GM21737 (cell line): ENCODE results near the gene TPST1.
A peak's percentile ranks its signal among the peaks of the same experiment; 100 is the strongest.
"Not testable (repeated sequence)": the region's sequence is repeated elsewhere in the genome, so short reads cannot be mapped to it uniquely, and the experiment has no call there.

Source experiments
- ATAC-seq: cut with Tn5 transposase; IDR thresholded peaks from one replicate; pipeline ENCODE4 v1.9.1; 2021; ENCODE audit warnings: mild to moderate bottlenecking, moderate library complexity; ENCODE audit not compliant: unreplicated experiment

Gene TPST1

DNA sequence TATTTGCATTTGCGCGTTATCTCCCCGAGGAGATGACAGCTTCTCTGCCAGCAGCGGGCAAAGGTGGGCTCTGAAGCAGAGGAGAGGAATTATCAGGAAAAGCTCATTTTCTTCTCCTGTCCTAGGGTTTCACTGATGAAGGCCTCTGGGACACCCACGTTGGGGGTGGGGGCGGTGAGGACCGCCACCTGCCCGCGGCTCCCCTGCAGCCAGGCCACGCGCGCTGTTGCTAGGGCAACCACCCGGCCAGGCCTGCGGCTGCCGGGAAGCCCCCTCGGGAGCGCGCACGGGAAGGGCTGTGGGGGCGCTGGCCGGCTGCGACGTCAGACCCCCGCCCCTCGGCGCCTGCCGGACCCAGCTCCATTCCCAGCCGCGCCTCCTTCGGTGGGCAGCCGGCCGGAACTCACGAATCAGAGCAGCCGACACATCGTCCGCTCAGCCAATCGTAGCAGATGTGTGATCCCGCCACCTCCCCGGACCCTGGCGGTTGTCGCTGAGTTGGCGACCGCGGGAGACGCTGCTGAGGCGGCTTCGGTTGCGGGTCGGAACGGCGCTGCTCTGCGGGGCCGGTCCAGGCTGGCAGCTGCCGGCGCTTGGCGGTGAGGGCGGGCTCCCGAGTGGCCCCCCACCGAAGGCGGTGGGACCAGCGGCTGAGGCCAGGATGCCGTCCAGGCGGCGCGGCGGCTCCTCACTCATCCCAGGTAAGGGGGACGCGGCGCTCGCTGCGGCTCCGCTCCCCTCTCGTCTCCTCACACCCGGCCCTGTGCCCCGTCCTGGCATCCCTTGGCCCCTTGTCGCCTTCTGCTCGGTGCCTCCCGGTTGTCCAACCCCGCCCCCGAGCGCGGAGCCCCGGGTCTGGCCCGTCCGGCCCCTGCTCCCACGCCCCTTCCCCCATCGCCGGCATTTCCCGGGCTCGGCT, at the start of gene TPST1:
Gene TPST1, plus strand, starts transcription at position 513 of the 919 bp plus-strand sequence. CDS start 35,092 bp downstream, outside the sequence.
- ATAC-seq = peak; percentile 94

DNA sequence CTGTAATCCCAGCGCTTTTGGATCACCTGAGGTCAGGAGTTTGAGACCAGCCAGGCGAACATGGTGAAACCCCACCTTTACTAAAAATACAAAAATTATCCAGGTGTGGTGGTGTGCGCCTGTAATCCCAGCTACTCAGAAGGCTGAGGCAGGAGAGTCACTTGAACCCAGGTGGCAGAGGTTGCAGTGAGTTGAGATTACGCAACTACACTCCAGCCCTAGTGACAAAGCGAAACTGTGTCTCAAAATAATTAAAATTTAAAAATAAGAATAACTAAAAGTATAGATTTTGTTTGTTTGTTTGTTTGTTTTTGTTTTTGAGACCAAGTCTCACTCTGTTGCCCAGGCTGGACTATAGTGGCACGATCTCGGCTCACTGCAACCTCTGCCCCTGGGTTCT, 49.1 kb upstream of the TPST1 start:
- ATAC-seq = not testable (repeated sequence)

DNA sequence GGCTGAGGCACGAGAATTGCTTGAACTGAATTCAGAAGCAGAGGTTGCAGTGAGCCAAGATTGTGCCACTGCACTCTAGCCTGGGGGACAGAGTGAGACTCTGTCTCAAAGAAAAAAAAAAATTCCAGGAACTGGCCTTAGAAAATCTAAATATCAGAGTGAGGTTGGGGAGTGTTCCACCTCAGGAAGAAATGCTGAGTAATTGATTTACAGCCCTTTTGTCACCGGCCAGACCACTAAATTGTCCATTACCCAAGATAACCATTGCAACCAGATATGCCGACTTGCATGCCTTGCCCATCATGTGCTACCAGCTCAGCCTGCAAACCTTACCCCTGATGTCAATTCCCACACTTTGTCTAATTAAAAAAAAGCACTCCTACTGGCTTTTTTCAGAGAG, 48.1 kb upstream of the TPST1 start:
- no peak for ATAC-seq

DNA sequence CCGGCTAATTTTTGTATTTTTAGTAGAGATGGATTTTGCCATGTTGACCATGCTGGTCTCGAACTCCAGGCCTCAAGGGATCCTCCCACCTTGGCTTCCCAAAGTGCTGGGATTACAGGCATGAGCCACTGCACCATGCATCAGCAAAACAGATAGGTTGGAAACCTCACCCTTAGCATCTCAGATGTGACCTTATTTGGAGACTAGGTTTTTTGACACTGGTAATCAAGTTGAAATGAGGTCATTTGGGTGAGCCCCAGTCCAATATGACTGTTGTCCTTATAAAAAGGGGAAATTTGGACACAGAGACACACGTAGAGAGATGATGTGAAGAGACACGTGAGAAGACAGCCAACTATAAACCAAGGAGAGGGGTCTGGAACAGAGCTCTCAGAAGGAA, 42.5 kb upstream of the TPST1 start:
- no peak for ATAC-seq

DNA sequence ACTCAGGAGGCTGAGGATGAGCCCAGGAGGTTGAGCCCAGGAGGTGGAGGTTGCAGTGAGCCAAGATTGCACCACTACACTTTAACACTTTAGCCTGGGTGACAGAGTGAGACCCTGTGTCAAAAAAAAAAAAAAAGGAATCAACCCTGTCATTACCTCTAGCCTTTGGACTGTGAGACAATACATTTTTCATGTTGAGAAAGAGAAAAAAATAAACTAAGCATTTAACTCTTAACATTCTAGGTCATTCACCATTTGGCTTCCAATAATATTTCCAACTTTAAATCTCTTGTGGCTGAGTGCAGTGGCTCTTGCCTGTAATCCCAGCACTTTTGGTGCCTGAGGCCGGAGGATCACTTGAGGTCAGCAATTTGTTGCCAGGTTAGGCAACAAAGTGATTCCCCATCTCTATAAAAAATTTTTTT, 41.9 kb upstream of the TPST1 start:
- no peak for ATAC-seq

DNA sequence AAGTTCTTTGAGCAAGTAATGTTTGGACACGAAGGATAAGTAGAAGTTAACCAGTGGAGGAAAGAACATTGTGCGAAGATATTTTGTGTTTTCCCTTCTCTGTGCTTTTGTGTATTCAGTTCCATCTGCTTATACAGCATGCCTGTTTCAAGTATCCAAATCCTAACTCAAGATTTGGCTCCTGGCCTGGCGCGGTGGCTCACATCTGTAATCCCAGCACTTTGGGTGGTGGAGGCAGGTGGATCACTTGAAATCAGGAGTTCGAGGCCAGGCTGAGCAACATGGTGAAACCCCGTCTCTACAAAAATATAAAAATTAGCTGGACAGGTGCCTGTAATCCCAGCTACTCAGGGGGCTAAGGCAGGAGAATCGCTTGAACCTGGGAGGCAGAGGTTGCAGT, 40.8 kb upstream of the TPST1 start:
- ATAC-seq = no peak

DNA sequence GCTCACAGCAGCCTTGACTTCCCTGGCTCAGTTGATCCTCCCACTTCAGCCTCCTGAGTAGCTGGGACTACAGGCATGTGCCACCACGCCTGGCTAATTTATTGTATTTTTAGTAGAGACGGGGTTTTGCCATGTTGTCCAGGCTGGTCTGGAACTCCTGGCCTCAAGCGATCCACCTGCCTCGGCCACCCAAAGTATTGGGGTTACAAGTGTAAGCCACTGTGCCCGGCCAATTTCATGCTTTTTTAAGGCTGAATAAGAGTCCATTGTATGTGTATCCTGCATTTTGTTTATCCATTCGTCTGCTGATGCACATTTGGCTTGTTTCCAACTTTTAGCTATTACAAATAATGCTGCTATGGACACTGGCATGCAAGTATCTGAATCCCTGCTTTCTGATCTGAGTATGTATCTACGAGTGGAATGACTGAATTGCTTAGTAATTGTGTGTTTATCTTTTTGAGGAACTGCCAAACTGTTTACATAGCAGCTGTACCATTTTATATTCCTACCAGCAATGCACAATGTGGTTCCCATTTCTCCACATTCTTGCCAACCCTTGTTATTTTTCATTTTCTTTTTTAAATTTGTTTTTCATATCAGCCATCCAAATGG, 37.3 kb upstream of the TPST1 start:
- ATAC-seq = no peak

DNA sequence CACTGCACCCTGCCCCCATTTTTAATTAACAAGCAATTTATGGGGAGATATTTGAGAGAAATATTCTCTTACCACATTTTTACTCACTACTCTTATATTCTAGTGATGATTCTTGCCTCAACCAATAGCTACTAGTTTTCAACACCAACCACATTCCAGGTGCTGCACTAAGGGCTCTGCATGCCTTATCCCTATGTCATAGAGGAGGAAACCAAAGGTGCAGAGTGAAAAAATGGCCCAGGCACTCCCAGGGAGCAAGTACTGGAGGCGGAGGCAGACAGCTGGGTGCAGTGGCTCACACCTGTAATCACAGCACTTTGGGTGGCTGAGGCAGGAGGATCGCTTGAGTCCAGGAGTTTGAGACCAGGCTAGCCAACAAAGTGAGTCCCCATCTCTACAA, 35.5 kb upstream of the TPST1 start:
- no peak for ATAC-seq

DNA sequence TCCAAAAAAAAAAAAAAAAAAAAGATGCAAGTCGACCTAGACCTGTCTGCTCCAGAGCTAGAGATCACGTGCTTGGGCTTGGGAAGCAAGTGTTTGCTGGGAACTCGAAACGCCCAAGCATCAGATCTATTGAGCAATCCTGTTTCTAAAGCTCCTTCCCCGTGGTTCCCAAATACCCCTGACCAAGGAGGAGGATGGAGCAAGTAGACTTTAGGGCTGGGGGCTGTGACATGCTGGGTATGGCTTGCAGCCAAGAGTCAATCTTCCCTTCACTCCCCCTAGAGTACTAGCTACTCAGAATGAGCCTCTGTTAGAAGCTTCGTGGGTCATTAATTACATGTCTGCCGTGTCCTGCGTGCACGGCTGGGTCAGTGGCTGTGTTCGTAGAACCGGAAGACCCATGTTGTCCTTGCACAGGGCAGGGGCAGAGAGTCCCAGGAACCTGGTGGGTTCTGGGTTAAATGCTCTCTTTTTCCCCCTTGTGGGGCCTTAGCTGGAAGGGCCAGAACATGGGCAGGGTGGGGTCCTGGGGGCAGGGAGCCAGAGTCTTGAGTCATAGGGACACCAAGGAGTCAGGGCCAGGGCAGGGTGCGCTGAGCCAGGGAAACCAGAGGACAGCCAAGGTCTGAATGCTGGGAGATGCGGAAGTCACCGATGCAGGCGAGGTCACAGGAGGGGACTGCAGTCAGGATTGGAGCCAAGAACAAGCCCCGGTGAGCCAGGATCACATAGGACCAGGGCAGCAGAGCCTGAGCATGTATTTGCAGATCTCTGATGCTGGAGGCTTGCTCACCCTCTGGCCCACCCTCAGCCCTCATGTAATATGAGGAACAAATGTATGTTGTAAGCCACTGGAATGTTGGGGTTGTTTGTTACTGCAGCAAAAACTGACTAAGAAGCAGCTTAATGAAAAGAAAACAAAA, 34.6 kb upstream of the TPST1 start:
- ATAC-seq = no peak

DNA sequence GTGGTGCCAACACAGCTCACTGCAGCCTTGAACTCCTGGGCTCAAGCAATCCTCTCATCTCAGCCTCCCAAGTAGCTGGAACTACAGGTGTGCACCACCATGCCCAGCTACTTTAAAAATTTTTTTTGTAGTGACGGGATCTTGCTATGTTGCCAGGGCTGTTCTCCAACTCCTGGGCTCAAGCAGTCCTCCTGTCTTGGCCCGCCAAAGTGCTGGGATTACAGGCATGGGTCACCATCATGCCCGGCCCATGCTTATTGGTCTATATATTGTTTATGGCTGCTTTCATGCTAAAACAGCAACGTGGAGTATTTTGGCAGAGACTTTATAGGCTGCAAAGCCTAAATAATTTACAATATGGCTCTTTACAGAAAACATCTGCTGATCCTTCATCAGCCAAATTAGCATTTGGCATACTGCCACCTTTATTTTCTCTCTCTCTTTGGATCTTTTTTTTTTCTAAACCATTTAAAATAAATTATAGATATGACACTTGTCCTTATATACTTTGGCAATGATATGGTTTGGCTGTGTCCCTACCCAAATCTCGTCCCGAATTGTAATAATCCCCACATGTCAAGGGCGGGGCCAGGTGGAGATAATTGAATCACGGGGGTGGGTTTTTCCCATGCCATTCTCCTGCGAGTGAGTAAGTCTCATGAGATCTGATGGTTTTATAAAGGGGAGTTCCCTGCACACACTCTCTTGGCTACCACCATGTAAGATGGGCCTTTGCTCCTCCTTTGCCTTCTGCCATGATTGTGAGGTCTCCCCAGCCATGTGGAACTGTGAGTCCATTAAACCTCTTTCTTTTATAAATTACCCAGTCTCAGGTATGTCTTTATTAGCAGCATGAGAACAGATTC, 32.4 kb upstream of the TPST1 start:
- ATAC-seq = not testable (repeated sequence)

DNA sequence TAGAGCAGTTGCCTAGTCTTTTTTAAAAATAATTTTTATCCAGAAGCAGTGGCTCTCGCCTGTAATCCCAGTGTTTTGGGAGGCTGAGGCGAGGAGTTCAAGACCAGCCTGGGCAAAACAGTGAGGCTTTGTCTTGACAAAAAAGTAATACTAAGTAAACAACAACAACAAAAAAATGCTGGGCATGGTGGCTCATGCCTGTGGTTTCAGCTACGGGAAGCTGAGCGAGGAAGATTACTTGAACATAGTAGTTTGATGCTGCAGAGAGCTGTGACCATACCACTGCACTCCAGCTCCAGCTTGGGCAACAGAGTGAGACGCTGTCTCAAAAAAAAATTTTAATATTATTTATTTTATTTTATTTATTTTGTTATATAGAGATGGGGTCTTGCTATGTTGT, 31.3 kb upstream of the TPST1 start:
- ATAC-seq = no peak

DNA sequence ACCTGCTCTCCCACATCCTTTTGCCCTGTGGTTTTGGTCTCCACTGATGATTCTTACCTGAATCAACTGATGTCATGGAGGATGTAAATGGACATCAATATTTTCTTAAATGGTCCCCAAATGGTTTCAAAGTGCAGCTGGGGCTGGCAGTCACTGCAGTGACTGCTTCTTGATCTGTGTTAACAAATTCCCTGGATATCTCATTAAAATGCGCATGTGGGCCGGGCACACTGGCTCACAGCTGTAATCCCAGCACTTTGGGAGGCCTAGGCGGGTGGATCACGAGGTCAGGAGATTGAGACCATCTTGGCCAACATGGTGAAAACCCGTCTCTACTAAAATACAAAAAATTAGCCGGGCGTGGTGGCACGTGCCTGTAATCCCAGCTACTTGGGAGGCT, 30.1 kb upstream of the TPST1 start:
- not testable (repeated sequence) for ATAC-seq

DNA sequence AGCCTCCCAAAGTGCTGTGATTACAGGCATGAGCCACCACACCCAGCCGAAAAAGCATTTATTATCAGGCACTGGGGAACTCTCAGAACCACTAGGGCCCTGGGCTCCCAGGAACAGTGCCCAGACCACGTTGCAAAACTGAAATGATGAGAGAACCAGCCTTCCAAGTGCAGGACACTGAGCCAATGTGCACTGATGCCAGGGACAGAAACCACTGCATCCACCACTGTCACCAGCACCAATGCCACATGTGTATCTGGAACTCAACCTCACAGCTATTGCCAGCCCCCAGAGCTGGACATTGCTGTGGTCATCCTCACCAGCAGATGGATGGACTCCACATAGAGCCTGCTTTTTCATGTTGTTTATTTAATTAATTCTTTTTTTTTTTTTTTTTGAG, 28.2 kb upstream of the TPST1 start:
- ATAC-seq = no peak

DNA sequence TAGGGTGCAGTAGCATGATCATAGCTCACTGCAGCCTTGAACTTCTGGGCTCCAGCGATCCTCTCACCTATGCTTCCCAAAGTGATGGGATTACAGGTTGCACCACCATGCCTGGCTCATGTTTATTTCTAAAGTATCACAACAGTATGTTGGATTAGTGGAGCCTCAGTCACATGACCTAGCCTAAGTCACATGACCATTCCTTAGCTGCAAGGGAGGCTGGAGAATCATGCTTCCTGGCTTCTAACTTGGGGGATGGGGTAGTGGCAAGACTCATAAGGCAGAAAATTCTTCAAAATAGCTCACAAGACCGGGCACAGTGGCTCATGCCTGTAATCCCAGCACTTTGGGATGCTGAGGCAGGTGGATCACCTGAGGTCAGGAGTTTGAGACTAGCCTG, 26.9 kb upstream of the TPST1 start:
- ATAC-seq = no peak

DNA sequence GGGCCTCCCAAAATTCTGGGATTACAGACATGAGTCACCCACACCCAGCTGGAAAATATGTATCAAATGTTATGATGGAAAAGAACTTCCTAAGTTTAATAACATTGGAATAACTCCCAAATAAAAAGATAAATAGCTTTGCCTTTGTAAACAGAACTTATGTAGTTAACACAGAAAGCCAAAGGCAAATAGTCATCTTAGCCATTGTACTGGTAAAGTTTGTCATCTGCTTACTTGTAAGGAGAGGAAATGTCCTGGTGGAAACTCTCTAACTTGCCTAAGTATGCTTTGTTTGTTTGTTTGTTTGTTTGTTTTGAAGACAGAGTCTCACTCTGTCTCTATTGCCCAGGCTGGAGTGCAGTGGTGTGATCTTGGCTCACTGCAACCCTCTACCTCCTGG, 23.8 kb upstream of the TPST1 start:
- no peak for ATAC-seq

DNA sequence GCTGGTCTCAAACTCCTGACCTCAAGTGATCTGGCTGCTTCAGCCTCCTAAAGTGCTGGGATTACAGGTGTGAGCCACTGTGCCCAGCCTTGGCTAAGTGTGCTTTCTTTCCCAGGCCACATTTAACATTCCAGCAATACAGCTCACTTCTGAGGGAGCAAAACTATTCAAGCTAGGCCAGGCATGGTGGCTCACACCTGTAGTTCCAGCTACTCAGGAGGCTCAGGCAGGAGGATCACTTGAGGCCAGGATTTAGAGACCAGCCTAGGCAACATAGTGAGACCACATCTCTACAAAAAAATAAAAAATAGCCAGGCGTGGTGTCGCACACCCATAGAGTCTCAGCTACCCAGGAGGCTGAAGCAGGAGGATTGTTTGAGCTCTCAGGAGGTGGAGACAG, 23.3 kb upstream of the TPST1 start:
- no peak for ATAC-seq

DNA sequence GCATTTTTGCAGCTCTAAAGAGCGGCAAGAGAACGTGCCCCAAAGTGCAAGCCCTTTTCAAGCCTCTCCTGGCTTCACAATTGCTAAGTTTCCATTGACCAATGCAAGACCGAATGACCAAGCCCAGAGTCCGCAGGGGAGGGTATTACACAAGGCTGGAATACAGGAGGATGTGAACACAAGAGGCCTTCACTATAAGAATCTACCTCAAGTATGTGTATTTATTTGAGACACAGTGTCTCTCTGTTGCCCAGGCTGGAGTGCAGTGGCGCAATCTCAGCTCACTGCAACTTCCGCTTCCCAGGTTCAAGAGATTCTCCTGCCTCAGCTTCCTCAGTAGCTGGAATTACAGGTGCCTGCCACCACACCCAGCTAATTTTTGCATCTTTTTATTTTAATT, 22.2 kb upstream of the TPST1 start:
- ATAC-seq = no peak

DNA sequence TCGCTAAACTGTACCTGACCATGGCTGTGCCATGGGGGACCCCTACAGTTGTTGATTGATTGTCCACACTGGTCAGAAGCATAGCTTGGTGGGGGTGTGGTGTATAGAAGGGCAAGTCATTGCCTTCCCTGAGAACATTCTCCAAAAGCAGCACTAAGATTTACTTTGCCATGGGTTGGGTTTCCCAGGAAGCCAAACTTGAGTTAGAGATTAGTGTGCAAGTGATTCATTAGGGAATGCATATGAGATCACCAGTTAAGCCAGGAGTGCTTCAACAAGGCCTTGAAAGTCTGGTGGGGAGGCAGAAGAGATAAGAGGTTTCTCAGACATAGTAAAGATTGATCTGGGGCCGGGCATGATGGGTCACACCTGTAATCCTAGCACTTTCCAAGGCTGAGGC, 21.4 kb upstream of the TPST1 start:
- ATAC-seq = no peak

DNA sequence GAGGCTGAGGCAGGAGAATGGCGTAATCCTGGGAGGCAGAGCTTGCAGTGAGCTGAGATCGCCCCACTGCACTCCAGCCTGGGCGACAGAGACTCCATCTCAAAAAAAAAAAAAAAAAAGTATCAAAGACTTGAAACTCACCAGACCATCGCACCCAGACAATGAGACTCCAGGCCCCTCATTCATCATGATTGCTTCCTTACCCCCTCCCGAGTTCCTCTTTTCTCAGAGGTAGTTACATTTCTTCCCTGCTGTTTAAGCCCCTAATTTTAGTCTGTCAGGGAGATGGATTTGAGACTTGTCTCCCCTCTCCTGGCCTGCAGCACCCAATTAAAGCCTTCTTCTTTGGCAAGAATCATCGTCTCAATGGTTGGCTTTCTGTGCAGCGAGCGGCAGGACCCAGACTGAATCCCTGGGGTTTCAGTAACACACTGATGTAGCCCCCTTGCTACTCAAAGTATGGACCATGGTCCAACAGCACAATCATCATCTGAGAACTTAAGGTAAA, 19.4 kb upstream of the TPST1 start:
- no peak for ATAC-seq

DNA sequence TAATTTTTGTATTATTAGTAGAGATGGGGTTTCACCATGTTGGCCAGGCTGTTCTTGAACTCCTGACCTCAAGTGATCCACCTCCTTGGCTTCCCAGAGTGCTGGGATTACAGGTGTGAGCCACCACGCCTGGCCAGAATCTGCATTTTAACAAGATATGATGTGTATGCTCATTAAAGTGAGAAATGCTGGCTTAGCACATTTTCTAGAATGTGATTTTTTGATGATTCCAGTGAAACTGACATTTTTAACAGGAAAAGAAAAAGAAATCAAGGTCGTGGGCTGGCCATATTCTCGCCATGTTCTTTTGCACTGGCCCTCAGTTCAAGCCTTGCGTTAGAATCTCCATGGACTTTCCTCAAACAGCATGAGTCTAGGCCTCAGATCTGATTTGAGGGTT, 18.1 kb upstream of the TPST1 start:
- no peak for ATAC-seq
